CD4-positive, alpha-beta T cell treated with Interleukin-17A for 1 hour (primary cell): ENCODE data around the gene PLSCR4.
"Not testable (repeated sequence)": the region's sequence is repeated elsewhere in the genome, so short reads cannot be mapped to it uniquely, and the experiment has no call there.

Experiments
- DNase-seq: peaks from one replicate; pipeline ENCODE4 v3.0.0-alpha.2; 2020

The PLSCR4 gene, protein sequence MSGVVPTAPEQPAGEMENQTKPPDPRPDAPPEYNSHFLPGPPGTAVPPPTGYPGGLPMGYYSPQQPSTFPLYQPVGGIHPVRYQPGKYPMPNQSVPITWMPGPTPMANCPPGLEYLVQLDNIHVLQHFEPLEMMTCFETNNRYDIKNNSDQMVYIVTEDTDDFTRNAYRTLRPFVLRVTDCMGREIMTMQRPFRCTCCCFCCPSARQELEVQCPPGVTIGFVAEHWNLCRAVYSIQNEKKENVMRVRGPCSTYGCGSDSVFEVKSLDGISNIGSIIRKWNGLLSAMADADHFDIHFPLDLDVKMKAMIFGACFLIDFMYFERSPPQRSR

DNA sequence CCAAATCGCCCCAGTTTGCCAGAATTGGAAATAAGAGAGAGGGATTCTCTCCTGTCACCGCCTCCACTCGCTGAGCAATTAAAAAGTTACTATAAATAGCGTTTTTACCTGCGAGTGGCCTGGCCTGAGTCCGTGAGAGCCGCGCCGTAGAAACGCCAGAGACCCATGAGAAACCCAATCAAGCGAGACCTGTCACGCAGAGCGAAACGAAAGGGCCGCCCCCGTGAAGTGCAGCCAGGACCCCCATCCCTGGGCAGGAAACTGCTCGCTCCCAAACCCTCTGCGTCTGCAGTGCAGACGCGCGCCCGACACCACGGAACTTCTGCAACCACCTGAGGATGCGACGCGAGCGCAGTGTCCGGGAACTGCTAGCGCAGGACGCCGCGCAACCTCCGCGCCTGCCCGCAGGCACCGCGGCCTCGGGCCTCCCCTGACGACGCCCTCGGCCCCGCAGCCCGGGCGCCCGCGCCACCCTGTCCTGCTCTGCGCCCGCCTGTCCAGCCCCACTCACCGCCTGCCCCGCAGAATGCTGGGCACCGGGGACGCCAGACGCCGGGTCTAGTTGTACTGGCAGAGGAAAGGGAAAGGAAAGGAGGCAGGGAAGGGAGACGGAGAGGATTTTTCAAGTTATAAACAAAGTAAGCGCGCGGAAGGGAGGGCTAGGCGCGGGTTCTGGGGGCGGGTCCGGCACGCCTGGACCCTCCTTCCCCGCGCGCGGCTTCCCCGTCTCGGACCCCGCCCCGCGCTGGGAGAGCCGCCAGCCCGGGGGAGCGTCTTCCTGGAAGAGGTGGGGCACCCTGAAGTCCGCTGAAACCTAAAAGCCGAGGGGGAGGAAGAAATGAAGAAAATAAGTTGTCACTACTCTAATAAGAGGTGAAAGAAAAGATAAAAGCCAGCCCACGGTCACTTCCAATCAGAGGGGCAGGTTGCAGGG lies at the start of gene PLSCR4:
Gene PLSCR4 (minus strand): TSS at position 657 of the 934 bp plus-strand sequence. CDS start 29,034 bp downstream, outside the sequence.
- no peak for DNase-seq

DNA sequence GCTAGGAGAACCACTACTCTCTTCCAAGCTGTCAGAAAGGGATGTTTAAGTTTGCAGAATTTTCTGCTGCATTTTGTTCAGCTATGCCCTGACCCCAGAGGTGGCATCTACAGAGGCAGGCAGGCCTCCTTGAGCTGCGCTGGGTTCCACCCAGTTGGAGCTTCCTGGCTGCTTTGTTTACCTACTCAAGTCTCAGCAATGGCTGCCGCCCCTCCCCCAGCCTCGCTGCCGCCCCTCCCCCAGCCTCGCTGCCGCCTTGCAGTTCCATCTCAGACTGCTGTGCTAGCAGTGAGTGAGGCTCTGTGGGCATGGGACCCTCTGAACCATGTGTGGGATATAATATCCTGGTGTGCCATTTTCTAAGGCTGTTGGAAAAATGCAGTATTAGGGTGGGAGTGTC lies 42.5 kb upstream of the PLSCR4 start:
- not testable (repeated sequence) for DNase-seq

DNA sequence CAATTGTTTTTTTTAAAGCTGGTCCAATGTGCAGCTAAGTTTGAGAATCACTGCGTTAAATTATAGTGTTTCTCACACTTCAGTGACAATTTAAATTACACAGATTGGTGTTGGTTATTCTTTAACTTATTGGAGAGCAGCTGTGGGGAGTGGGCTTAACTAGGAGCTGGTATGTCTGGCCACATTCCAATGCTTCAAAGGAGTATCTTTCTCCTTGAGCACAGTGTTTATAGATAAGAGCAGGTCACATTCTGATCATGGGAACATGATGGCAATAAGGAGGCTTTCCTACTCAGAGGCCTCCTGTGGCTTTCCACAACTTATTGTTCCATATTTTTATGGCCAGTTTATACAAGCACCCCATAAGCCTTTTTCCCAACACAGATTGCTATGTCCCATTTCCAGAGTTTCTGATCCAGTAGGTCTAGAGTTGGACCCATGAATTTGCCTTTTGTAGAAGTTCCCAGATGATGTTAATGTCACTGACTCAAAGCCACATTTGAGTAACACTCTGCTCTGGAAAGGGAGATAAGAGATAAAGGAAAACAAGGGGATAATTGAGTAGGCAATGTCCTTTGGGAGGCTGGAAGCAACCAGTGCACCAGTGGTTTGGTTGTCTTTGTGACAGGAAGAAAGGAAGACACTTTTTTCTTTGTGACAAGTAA lies 33.0 kb upstream of the PLSCR4 start:
- DNase-seq = no peak

DNA sequence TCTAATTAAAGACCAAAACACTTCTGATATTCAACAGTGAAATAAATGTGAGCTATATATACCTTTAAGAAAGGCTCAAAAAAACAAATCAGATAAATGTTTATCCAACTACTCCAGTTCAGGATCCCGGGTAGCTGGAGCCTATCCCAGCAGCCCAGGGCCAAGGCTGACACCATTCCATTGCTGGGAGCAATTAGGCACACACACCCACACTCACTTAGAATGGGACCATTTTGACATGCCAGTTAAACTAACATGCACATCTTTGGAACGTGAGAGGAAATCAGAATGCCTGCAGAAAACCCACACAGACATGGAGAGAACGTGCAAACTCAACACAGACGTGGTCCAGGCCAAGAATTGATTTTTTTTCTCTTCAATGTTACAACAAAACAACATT lies 30.0 kb upstream of the PLSCR4 start:
- no peak for DNase-seq

DNA sequence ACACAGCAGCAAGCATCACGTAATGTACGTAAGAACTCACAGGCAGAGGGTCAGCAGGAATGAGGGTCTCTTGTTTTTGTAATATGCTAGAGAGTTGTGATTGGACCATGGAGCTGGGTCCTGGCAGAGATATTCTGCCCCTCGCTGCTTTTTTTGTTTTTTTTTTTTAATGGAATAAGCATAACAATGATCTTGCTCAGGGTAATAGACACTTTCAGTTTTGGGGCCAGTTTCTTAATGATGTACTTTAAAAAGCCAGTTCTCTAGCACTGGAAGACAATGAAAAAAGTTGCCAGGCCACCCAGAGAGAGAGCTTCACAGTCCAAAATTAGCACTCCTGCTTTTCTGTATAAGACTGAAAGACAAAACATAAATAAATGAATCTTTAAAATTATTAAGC lies 29.0 kb upstream of the PLSCR4 start:
- DNase-seq = no peak

DNA sequence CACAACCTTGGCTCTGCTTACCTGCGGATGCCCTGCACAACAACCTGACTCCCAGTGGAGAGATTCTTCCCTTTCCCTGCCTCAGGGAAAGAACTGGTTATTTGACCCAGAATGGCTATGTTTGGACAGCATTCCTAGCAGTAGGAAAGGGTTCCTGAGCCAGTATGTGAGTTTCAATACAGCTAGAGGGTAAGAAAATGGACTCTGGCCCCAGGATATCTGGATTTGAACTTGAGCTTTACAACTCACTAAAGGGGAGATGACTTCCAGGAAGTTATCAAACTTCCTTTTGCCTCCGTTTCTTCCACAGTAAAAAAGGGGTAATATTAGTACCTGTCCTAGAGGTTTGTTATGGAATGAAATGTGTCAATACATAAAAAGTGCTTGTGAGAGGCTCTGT lies 28.1 kb upstream of the PLSCR4 start:
- no peak for DNase-seq

DNA sequence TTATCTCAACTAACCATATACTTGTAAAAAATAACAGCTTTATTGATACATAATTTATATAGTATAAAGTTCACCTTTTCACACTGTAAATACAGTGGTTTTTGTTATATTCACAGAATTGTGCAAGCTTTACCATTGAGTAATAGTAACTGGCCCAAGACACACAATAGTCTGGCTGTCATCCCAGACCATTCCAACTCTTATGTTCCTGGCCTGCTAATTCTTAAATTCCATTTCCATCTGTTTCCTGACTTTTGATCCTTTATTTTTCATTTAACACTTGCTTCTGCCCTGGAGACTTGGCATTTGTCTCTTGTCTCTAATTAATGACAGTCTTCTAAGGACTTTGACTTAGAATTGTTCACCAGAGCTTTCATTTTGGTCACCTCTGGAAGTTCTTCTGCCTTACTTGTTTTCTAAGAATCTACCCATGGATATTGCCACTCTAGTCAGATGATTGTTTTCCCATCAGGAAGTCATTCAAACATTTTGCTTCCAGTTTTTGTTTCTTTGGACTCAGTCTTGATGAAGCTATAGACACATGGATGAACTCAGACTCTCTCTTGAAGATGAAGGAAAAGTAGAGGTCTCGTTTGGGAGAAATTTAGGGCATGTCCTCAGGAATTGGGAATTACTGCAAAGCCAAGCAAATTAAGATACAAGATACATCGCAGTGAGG lies 27.2 kb upstream of the PLSCR4 start:
- DNase-seq = no peak

DNA sequence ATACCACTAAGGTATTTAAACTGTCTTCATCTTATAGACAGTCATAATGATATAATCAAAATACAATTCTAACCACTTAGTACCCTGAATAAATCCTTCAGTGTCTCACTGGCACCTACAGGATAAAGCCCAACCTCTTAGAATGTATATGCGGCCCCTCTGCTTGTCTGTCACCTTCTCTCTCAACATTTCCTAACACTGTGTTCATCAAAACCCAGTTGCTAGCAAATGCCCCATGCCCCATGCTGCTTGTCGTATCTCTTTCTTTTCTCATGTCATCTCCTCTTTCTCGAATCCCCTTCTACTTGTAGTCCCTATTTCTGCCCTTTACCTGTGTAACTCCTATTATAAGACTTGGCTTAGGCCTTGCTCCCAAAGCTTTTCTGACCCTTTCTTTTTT lies 24.6 kb upstream of the PLSCR4 start:
- no peak for DNase-seq

DNA sequence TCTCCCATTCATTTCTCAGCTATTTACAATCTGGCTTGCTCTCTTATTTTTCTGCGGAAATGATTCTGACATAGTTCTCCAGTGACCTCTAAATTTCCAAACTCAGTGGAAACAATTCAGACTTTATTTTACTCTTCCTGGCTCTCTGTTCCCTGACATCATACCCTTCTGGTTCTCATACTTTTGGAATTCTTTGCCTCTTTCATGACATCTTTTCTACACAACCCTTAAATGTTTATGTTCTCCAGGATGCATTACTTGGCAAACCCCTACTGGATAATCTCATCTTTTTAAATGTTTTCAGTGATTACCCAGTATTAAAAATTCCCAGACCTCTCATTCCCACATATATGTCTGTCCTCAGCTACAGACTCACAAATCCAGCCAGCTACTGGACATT lies 23.9 kb upstream of the PLSCR4 start:
- no peak for DNase-seq

DNA sequence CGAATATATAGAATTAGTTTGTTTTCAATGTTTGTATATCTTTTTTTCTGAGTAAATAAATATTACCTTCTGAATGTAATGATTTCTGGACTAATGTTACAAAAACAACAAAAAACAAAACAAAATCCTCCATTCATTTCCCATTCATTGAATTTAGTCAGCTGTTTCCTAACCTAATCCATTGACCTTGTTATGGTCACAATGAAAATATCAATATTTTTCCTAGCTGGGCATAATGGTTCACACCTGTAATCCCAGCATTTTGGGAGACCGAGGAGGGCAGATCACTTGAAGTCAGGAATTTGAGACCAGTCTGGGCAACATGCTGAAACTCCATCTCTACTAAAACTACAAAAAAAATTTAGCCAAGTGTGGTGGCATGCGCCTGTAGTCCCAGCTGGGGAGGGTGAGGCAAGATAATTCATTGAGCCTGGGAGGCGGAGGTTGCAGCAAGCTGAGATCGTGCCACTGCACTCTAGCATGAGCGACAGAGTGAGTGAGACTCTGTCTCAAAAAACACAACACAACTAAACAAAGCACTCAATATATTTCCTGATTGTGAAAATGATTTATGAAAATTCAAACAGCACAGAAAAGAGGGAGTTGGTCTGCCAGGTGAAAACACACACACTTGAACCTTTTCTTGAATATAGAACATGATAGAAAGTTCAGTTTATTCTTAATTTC lies 23.0 kb upstream of the PLSCR4 start:
- DNase-seq = no peak

DNA sequence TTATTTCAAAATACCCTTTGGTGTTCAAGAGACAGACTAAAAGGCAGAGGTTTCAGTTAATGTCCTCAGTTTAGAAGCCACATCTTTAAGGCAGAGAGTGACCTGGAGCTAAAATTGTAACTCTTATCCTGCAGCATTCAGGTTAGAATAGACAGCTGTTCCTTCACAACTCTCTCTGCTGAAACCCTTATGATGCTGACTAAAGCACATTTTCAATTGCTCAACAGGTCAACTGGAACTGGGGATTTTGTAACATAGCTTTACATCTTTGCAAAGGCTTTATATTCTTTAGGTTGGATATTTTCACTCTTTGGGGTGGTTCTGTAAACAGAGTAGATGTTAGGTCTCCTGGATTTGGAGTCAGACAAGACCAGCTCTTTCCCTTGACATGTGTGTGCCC lies 20.3 kb upstream of the PLSCR4 start:
- no peak for DNase-seq

DNA sequence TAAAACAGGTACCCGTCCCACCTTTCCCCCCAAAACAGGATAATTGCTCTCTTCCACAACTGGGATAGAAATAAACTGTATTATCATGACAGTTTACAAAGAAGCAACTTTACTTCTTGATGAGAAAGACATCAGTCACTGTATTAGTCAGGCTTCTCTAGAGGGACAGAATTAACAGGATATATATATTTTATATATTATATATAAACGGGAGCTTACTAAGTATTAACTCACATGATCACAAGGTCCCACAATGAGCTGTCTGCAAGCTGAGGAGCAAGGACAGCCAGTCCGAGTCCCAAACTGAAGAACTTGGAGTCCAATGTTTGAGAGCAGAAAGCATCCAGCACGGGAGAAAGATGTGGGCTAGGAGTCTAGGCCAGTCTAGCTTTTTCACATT lies 18.4 kb upstream of the PLSCR4 start:
- no peak for DNase-seq

DNA sequence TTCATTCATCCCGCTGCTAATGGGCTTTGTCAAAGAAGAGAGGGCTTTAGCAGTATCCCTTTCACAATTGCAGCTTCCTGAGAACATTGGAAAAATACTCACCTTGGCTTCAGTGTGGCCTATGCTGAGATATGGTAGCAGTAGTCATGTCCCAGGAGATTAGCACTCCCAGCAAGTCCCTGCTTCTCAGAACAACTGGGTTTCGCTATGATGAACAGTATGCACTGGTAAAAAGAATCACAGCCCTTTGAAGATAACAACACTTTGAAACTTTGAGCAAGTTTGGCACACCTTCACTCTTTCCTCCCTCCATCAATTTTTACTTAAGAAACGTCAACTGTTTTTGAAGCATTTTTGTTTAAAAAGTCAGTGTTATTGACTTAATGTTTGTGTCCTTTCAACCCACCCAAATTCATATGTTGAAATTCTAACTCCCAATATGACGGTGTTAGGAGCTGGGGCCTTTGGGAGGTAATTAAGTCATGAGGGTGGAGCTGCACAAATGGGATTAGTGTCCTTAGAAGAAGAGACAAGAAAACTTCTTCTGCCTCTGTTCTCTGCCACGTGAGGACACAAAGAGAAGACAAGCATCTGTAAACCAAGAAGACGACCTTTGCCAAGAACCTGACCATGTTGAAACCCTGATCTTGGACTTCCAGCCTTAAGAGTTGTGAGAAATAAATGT lies 17.8 kb upstream of the PLSCR4 start:
- no peak for DNase-seq

DNA sequence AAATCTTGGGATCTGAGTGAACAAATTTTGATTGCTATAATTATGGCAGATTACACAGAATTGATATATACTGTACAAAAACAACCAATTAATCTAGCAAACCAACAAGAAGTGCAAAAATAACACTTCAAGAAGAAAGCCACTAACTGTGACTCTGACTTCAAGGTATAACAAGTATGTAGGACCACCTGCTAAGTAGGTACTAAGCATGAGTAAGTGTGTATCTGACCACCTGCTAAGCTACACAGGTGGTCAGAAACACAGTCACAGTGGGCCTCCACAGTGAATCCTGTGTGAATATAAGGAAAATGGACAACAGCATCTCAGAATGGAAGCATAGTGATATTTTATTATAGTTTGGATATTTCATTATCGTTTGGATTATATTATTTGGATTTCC lies 14.8 kb upstream of the PLSCR4 start:
- DNase-seq = no peak

DNA sequence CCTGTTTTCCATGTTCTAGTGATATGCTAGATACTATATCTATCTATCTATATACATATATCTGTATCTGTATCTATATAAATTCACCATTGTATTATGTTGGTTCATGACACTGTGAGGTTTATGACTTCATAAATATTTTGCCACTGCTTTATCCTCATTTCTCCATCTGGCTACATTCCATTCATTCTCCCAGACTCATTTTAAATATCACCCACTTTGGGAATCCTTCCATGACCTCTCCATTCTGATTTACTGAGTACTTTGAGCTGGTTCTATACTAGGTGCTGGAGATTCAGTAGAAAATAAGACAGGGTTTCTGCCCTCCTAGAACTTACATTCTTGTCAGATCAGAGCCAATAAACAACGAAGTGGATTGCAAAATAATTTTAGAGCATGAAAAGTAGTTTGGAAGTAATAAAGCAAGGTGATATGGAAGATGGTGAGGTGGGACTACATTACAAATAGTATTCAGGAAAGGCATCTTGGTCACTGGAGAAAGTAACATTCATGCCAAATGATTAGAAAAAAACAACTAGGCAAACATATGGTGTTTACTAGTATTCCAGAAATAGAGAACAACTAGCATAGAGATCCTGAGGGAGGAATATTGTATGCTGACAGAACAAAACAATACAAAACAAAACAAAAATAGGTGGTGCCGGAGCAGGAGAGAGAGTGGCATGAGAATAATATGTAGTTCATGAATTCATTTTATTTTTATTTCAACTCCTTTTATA lies 11.6 kb upstream of the PLSCR4 start:
- DNase-seq = no peak

DNA sequence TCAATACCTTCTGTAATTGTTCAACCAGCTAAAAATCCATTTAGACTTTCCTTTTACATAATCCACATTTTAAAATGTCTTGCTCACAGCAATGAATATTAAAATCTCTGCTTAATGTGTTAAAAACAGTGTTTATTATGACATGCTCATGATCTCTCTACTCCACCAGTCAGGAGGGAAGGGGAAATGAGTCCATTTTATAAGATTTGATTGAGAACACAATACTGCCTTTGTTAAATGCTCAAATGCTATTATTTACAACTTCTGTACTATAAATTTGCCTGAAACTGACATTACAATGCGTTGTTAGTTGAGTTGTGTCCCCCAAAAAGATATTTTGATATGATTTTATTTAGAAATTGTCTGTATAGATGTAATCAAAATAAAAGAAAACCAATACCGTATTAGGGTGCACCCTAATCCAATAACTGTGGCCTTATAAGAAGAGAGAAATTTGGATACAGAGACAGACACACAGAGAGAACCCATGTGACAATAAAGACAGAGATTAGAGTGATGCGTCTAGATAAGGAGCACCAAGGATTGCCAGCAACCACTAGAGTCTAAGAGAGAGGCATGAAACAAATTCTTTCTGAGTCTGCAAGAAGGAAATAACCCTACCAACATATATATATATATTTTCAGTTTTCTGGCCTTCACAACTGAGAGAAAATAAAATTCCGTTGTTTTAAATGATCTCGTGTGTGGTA lies 9.1 kb upstream of the PLSCR4 start:
- DNase-seq = no peak

DNA sequence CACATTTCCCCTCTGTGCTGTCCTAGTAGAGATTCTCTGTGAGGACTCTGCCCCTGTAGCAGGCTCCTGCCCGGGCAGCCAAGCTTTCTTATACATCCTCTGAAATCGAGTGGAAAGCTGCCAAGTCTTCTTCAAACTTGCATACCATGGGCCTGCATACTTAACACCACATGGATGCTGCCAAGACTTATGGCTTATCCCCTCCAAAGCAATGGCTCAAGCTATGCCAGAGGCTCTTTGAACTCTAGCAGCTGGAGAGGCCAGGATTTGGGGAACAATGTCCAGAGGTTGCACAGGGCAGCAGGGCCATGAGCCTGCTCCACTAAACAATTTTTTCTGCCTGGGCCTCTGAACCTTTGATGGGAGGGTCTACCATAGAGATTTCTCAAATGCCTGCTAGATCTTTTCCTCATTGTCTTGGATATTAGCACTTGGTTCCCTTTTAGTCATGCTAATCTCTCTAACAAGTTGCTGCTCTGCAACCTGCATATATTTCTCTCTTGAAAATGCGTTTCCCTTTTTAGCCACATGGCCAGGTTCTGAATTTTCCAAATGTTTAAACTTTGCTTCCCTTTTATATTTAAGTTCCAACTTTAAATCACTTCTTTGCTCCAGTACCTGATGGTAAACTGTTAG lies 6.1 kb upstream of the PLSCR4 start:
- no peak for DNase-seq

DNA sequence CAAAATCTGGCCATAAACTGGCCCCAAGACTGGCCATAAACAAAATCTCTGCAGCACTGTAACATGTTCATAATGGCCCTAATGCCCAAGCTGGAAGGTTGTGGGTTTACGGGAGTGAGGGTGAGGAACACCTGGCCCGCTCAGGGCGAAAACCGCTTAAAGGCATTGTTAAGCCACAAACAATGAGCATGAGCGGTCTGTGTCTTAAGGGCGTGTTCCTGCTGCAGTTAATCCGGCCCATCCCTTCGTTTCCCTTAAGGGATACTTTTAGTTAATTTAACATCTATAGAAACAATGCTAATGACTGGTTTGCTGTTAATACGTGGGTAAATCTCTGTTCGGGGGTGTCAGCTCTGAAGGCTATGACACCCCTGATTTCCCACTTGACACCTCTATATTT lies 1.5 kb upstream of the PLSCR4 start:
- DNase-seq = not testable (repeated sequence)

DNA sequence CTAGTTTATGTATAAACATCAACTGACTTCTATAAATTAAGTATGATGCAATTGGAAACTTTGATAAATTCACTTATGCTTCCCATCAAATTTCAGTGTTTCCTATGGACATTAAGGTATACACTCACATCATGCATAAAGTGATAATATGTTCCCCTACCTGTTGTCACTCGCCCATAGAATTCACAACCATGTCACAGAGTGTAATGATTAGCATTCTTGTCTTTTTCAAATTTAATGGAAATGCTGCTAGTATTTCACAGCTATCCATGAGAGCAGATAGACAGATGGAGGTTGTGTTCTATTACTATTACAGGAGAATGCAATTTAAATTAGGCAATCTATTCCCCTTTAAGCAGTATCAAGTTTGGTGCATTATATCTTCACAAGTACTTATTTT lies 984 bp downstream of the PLSCR4 start:
- DNase-seq = no peak

DNA sequence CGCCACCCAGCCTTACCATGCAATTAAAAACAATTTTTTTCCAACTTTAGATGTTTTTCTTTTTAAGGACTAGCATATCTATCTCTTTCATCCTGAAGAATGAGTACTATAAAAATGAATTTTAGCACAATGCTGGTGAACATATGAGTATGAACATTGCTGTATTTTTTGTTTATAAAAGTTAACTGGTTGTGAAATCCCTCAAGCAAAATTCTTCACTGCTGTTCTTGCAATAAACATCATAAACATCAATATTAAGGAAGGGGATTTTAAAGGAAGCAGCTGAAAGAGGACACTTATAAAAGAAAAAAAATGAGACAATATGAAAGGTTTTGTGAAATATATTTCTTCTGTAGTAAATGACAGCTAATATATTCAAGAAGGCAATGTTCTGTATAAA lies 3.0 kb downstream of the PLSCR4 start:
- DNase-seq = no peak
